Heart right ventricle (tissue), 16 donors: ENCODE results near the gene GCSAML. TPM values are rescaled to one million over a fixed set of nuclear protein-coding genes. Genes with fewer than 3 reads are reported as not detected.
"Not testable (repeated sequence)": the region's sequence is repeated elsewhere in the genome, so short reads cannot be mapped to it uniquely, and the experiment has no call there.

ENCODE experiments used
- ATAC-seq, 8 donors: fragments of 200-7000 bp; cut with Tn5 transposase; one replicate each; pipeline ENCODE4 v1.9.1; 2020; ENCODE audit warnings: mild to moderate bottlenecking in 8 of 8, moderate library complexity in 8 of 8, moderate number of reproducible peaks in 1 of 8
- DNase-seq, 2 donors: peaks; one replicate each; pipeline ENCODE4 v3.0.0-alpha.2; 2020
- H3K27ac ChIP-seq, 10 donors: fragments of 200-600 bp; sonication (generic) in 2 of 10; one replicate each; pipeline versions ENCODE4 v1.5.0 to v1.8.0; 2020 to 2022; ENCODE audit warnings: mild to moderate bottlenecking in 3 of 10
- H3K27me3 ChIP-seq, 7 donors: fragments of 200-600 bp; one replicate each; pipeline ENCODE4 v1.8.0; 2021 to 2022; ENCODE audit warnings: mild to moderate bottlenecking in 2 of 7
- H3K36me3 ChIP-seq, 9 donors: fragments of 200-600 bp; sonication (generic) in 1 of 9; one replicate each; pipeline versions ENCODE4 v1.5.0 to v1.8.0; 2020 to 2022; ENCODE audit warnings: mild to moderate bottlenecking in 2 of 9
- H3K4me1 ChIP-seq, 9 donors: fragments of 200-600 bp; sonication (generic) in 1 of 9; one replicate each; pipeline versions ENCODE4 v1.5.0 to v1.8.0; 2020 to 2022; ENCODE audit warnings: mild to moderate bottlenecking in 4 of 9
- H3K4me3 ChIP-seq, 10 donors: fragments of 200-600 bp; sonication (generic) in 2 of 10; one replicate each; pipeline versions ENCODE4 v1.5.0 to v1.8.0; 2020 to 2022; ENCODE audit warnings: mild to moderate bottlenecking in 7 of 10, moderate library complexity in 2 of 10
- H3K9me3 ChIP-seq, 11 donors: fragments of 200-600 bp in 10 of 11; sonication (generic) in 2 of 11; one replicate each; pipeline versions ENCODE4 v1.5.0 to v1.8.0; 2013 to 2022; ENCODE audit warnings: mild to moderate bottlenecking in 2 of 11, control low read depth in 1 of 11, moderate library complexity in 1 of 11
- CTCF ChIP-seq, 9 donors: fragments of 200-600 bp; sonication (generic) in 2 of 9; IDR thresholded peaks; one replicate each; pipeline versions ENCODE4 v1.5.0 to v1.8.0; 2021 to 2022; ENCODE audit warnings: antibody characterized with exemption in 9 of 9, mild to moderate bottlenecking in 5 of 9, moderate library complexity in 1 of 9
- WGBS, 2 donors: extraction: QIAGEN DNeasy Blood & Tissue Kit; methylation state at CpG; one replicate each; pipeline ENCODE4 v1.1.7; 2013; ENCODE audit warnings: inconsistent platforms in 1 of 2; 5-methylcytosine and 5-hydroxymethylcytosine counted together
- intact Hi-C, 10 donors: fragments of 100-400 bp; cut with DNase I; formaldehyde crosslinking; loops; one replicate each; pipeline versions ENCODE4 v1.11.1 to v1.14.2; 2022
- polyA plus RNA-seq, 2 donors: library from polyadenylated mRNA; stranded (reverse); fragments of 200-250 nt; gene quantifications; one replicate each; pipeline ENCODE4 v1.2.3, GENCODE V29; 2013
- total RNA-seq, 10 donors: library from RNA; stranded (reverse); fragmentation: NEBNext Ultra II Directional in 3 of 10; extraction: Animal tissue kit (Norgen Biotek cat#: 25700) in 3 of 10; gene quantifications; one replicate each; pipeline versions ENCODE4 v1.2.1 to v1.2.4, GENCODE V29; 2021 to 2023
- donor health status: Arrhythmogenic right ventricular cardiomyopathy.
- donor health status: ischemic (EF 13 %, LVEDD 7.1; RV severe dilation, severe dysfunction).
- donor health status: healthy with polysubstance abuse.
- donor health status: DM: no; HTN: yes; CAD: no.
- donor health status: DM: no; HTN: no; CAD: no.
- donor health status: ischemic (EF 25% LVEDD 6.9; RV normal size, moderate dysfunction).
- donor health status: ischemic (EF 25% LVEDD 5.7; RV mildly dilated, moderate dysfunction).
- donor health status: healthy.
- donor health status: DM: yes; HTN: yes; CAD: no.
- donor health status: Ischemic cardiomyopathy.
- donor health status: ischemic (EF 35%, LVEDD 5.7; RV mildly dilated, moderate dysfunction).
- donor health status: nonischemic (EF 11% LVEDD 7.7; RV severe dilation, severe dysfunction).
- donor health status: DM: yes; HTN: yes; CAD: no.
- donor health status: PGD.
- donor health status: ischemic (EF 29% LVEDD 5.4; RV normal size, mild dysfunction).
- donor health status: nonischemic (EF 23%, LVEDD 6.1; RV moderate dilation, normal function).

The GCSAML gene
- total and polyA plus RNA-seq, 12 donors, result under 0.01 to 0.44 (median 0.13) TPM; not detected in 8

GRCh38 chr1:247518613-247518891 lies 30.4 kb upstream of the GCSAML start:
- peak overlapping the region in 1 of 10 donors; percentile 8 for H3K4me3 ChIP-seq

GRCh38 chr1:247521886-247522285 lies 27.0 kb upstream of the GCSAML start:
- not testable (repeated sequence) for ATAC-seq

More at GRCh38 chr1:247518613-247518891, 30.4 kb upstream of the GCSAML start:
- Histone ChIP-seq H3K27ac (no peak overlapping the region), H3K27me3 (peaks cover 0 to 21% (median 14%) of the 10 kb centered on the region in 7 donors), H3K36me3 (no peaks in the 10 kb centered on the region), H3K4me1 (no peaks in the 10 kb centered on the region), H3K9me3 (peaks cover 0 to 8% (median 0%) of the 10 kb centered on the region in 11 donors)
- DNase-seq, result no peak
- intact Hi-C loops, result no loop called here
- 76 to 79% methylated on average over 19 of the region's 19 CpGs for WGBS, 2 donors
- TF ChIP-seq CTCF (IDR thresholded peaks at IDR 0.05), result no peak
- ATAC-seq, result no peak

GRCh38 chr1:247528812-247529474 lies 20.0 kb upstream of the GCSAML start:
- Histone ChIP-seq H3K4me1 (no peaks in the 10 kb centered on the region), H3K36me3 (no peaks in the 10 kb centered on the region), H3K27me3 (peaks cover 0 to 44% (median 16%) of the 10 kb centered on the region in 7 donors), H3K4me3 (no peak overlapping the region), H3K9me3 (no peaks in the 10 kb centered on the region), H3K27ac (no peak overlapping the region)
- TF ChIP-seq CTCF (IDR thresholded peaks at IDR 0.05), result no peak
- intact Hi-C loops, result no loop called here
- WGBS, 2 donors, result 64 to 70% methylated on average over 2 of the region's 2 CpGs
- DNase-seq (no peak), ATAC-seq (no peak)

More at GRCh38 chr1:247521886-247522285, 27.0 kb upstream of the GCSAML start:
- intact Hi-C loops, DNase-seq, H3K4me1 ChIP-seq, H3K27ac ChIP-seq, H3K4me3 ChIP-seq, H3K36me3 ChIP-seq, H3K9me3 ChIP-seq: not testable (repeated sequence)
- WGBS, 2 donors, result 92% methylated on average over 21 to 25 of the region's 30 CpGs
- peaks cover 0 to 21% (median 16%) of the 10 kb centered on the region in 7 donors for H3K27me3 ChIP-seq

- WGBS, 2 donors, result 79 to 80% methylated on average over 1 of the region's 1 CpG
- no peaks in the 10 kb centered on the region for H3K36me3 ChIP-seq
- peaks cover 0 to 39% (median 16%) of the 10 kb centered on the region in 7 donors for H3K27me3 ChIP-seq
- no peak overlapping the region for H3K4me3 ChIP-seq
- intact Hi-C loops, result no loop called here
- no peaks in the 10 kb centered on the region for H3K9me3 ChIP-seq
- H3K27ac ChIP-seq, result no peak overlapping the region
- TF ChIP-seq CTCF (IDR thresholded peaks at IDR 0.05), result no peak
- H3K4me1 ChIP-seq, result no peaks in the 10 kb centered on the region
- ATAC-seq (no peak), DNase-seq (no peak)
These were observed 19.1 kb upstream of the GCSAML start for GRCh38 chr1:247529771-247530355.

GRCh38 chr1:247530785-247531184 lies 18.1 kb upstream of the GCSAML start:
- H3K9me3 ChIP-seq, result no peaks in the 10 kb centered on the region
- TF ChIP-seq CTCF (IDR thresholded peaks at IDR 0.05), result no peak
- no peaks in the 10 kb centered on the region for H3K36me3 ChIP-seq
- H3K27ac ChIP-seq, result peak overlapping the region in 1 of 10 donors; percentile 53
- WGBS, 2 donors, result 26 to 55% methylated on average over 41 of the region's 41 CpGs
- intact Hi-C loops, result no loop called here
- H3K4me1 ChIP-seq, result no peaks in the 10 kb centered on the region
- ATAC-seq (peak in 3 of 8 donors; percentile 29 to 37 (median 33)), DNase-seq (no peak)
- peaks cover 0 to 39% (median 16%) of the 10 kb centered on the region in 7 donors for H3K27me3 ChIP-seq
- H3K4me3 ChIP-seq, result peak overlapping the region in 2 of 10 donors; percentile 14 to 41
